ENCODE data around the gene EEF2. TPM values are rescaled to one million over a fixed set of nuclear protein-coding genes. Genes with fewer than 3 reads are reported as not detected.

Gene EEF2
- total and polyA plus RNA-seq, 12 donors = 752 to 3,482 (median 2,119) TPM

DNA sequence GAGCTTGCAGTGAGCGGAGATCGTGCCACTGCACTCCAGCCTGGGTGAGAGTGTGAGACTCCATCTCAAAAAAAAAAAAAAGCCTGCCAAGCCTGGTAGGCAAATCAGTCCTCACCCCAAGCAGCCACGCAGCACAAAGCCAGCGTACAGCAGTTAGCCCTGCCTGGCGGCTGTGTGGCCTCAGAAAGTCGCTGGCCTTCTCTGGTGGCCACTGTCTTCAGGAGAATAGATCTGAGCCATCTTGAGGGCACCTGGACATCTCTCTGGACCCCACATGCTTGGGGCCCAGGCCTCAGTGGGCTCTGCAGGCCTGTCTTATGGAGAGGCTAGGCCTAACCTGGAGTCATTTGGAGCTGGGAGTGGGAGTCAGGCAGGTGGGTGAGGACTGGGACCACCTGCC lies 45.3 kb upstream of the EEF2 start:
- no peaks in the 10 kb centered on the region for H3K27me3 ChIP-seq
- WGBS, 4 donors = 95 to 100% (median 98%) methylated on average over 2 to 6 of the region's 6 CpGs
- no peak for DNase-seq
- H3K4me3 ChIP-seq = no peak overlapping the region
- no peaks in the 10 kb centered on the region for H3K9me3 ChIP-seq (replicated peaks in 1 of 3)
- TF ChIP-seq POLR2A (IDR thresholded peaks at IDR 0.05) = no peak
- TF ChIP-seq, protein P1, sequence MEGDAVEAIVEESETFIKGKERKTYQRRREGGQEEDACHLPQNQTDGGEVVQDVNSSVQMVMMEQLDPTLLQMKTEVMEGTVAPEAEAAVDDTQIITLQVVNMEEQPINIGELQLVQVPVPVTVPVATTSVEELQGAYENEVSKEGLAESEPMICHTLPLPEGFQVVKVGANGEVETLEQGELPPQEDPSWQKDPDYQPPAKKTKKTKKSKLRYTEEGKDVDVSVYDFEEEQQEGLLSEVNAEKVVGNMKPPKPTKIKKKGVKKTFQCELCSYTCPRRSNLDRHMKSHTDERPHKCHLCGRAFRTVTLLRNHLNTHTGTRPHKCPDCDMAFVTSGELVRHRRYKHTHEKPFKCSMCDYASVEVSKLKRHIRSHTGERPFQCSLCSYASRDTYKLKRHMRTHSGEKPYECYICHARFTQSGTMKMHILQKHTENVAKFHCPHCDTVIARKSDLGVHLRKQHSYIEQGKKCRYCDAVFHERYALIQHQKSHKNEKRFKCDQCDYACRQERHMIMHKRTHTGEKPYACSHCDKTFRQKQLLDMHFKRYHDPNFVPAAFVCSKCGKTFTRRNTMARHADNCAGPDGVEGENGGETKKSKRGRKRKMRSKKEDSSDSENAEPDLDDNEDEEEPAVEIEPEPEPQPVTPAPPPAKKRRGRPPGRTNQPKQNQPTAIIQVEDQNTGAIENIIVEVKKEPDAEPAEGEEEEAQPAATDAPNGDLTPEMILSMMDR (IDR thresholded peaks at IDR 0.05) = no peak
- peaks cover 0 to 34% of the 10 kb centered on the region in 2 donors for H3K36me3 ChIP-seq (replicated peaks in 1 of 2)
- H3K4me1 ChIP-seq (replicated peaks in 1 of 2) = peaks cover 8 to 10% of the 10 kb centered on the region in 2 donors
- intact Hi-C loops (cut with DNase I) = no loop called here
- no peak overlapping the region for H3K27ac ChIP-seq

DNA sequence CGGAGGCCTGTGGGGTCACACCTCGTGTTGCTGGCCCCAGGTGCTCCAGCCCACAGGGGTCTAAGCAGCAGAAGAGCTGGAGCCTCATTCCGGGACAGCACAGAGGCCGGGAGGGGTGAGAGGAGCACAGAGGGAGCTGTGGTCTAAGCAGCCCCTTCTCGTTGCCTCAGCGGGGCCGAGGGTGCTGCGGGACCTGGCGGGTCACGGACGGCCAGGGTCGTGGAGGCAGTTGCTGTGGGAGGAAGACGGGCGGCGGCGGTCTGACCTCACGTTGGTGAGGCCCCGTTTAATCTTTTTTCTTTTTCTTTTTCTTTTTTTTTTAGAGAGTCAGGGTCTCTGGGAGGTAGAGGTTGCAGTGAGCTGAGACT lies 44.0 kb upstream of the EEF2 start:
- Histone ChIP-seq H3K27me3 (no peaks in the 10 kb centered on the region), H3K4me3 (no peak overlapping the region), H3K27ac (no peak overlapping the region), H3K36me3 (replicated peaks in 1 of 2) (peaks cover 0 to 34% of the 10 kb centered on the region in 2 donors), H3K4me1 (replicated peaks in 1 of 2) (peaks cover 8 to 10% of the 10 kb centered on the region in 2 donors), H3K9me3 (replicated peaks in 1 of 3) (no peaks in the 10 kb centered on the region)
- intact Hi-C loops (cut with DNase I) = no loop called here
- no peak for TF ChIP-seq POLR2A (IDR thresholded peaks at IDR 0.05)
- TF ChIP-seq, protein P1 (IDR thresholded peaks at IDR 0.05) = no peak
- no peak for DNase-seq
- 86 to 94% (median 91%) methylated on average over 15 to 18 of the region's 18 CpGs for WGBS, 4 donors

DNA sequence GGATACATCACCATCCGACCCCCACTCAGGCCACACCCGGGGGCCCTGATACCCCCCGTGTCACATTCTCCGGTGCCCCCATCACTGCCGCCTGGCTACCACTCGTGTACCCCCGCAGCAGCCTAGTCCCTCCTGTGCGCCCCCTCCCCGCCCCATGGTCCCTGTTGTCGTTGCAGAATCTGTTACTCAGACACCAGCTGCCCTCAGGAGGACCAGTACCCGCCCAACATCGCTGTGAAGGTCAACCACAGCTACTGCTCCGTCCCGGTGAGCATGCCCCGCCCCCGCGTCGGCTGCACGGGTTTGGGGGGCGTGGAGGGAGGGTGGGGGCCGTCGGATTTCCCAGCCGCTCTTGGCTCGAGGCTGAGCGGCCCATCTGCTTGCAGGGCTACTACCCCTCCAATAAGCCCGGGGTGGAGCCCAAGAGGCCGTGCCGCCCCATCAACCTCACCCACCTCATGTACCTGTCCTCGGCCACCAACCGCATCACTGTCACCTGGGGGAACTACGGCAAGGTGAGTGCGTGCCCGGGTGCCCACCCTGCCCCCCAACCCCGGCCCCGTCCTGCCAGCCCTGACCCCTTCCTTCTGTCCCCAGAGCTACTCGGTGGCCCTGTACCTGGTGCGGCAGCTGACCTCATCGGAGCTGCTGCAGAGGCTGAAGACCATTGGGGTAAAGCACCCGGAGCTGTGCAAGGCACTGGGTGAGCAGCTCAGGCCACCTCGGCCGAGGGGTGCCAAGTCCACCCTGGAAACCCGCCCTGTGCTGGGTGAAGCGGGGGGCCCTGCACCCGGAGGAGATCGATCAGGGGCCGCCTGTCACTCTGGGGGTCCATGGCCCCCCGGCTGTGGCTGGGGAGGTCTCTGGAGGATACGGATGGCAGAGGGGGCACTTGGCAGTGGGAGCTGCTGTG lies 43.3 kb upstream of the EEF2 start:
- Histone ChIP-seq H3K4me1 (replicated peaks in 1 of 2) (peaks cover 8 to 10% of the 10 kb centered on the region in 2 donors), H3K9me3 (replicated peaks in 1 of 3) (no peaks in the 10 kb centered on the region), H3K27ac (no peak overlapping the region), H3K27me3 (no peaks in the 10 kb centered on the region), H3K4me3 (no peak overlapping the region), H3K36me3 (replicated peaks in 1 of 2) (peaks cover 0 to 32% of the 10 kb centered on the region in 2 donors)
- 80 to 88% (median 85%) methylated on average over 13 to 48 of the region's 48 CpGs for WGBS, 4 donors
- intact Hi-C loops (cut with DNase I) = no loop called here
- TF ChIP-seq, protein P1 (IDR thresholded peaks at IDR 0.05) = no peak
- no peak for TF ChIP-seq POLR2A (IDR thresholded peaks at IDR 0.05)
- DNase-seq = peak in 2 of 7 donors; percentile 10 to 22

DNA sequence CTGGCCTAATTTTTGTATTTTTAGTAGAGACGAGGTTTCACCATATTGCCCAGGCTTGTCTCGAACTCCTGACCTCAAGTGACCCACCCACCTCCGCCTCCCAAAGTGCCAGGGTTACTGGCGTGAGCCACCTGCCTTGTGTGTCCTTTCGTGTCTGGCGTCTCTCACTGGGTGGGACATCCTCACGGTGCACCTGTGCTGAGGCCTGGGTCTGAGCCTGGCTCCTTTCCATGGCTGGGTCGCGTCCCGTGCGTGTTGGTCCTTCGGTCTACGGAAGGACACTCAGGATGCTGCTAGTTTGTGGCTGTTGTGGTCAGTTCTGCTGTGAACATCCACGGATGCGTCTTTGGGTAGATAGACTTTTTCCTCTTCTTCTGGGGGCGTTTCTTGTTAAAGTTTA lies 41.9 kb upstream of the EEF2 start:
- Histone ChIP-seq H3K4me3 (no peak overlapping the region), H3K27ac (no peak overlapping the region), H3K4me1 (replicated peaks in 1 of 2) (peaks cover 1 to 8% of the 10 kb centered on the region in 2 donors), H3K9me3 (replicated peaks in 1 of 3) (no peaks in the 10 kb centered on the region), H3K36me3 (replicated peaks in 1 of 2) (peaks cover 0 to 20% of the 10 kb centered on the region in 2 donors), H3K27me3 (no peaks in the 10 kb centered on the region)
- DNase-seq = no peak
- 85 to 96% (median 91%) methylated on average over 10 to 16 of the region's 16 CpGs for WGBS, 4 donors
- intact Hi-C loops (cut with DNase I) = no loop called here
- TF ChIP-seq, protein P1 (IDR thresholded peaks at IDR 0.05) = no peak
- no peak for TF ChIP-seq POLR2A (IDR thresholded peaks at IDR 0.05)

Data from adrenal gland (tissue), 12 donors.